GM18508 (cell line): ENCODE measurements around the gene PIK3CD.
"Not testable (repeated sequence)": the region's sequence is repeated elsewhere in the genome, so short reads cannot be mapped to it uniquely, and the experiment has no call there.

Source experiments
- ATAC-seq: cut with Tn5 transposase; IDR thresholded peaks from one replicate; pipeline ENCODE4 v1.9.1; 2021; ENCODE audit warnings: moderate number of reproducible peaks; ENCODE audit not compliant: insufficient read depth, unreplicated experiment

PIK3CD gene

GRCh38 chr1:9761855-9762254 lies 110.3 kb downstream of the PIK3CD start:
- ATAC-seq = no peak

- not testable (repeated sequence) for ATAC-seq
Observed at GRCh38 chr1:9762446-9762845, 110.9 kb downstream of the PIK3CD start.

- no peak for ATAC-seq
Observed at GRCh38 chr1:9763914-9764313, 112.4 kb downstream of the PIK3CD start.

DNA sequence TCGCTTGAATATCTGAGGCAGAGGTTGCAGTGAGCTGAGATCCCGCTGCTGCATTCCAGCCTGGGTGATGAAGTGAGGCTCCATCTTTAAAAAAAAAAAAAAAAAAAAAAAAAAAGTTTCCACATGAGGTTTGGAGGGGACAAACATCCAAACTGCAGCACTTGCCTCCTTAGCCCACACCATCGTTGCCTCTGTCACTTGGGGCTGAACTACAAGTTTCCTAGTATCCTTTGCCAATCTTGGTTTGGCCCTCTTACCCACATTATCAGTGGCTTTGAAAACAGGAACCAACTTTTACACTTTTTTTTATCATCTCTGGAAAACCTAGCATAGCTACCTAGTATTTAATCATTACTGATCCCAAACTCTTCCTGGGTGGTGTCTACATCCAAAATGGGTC lies 113.0 kb downstream of the PIK3CD start:
- no peak for ATAC-seq

DNA sequence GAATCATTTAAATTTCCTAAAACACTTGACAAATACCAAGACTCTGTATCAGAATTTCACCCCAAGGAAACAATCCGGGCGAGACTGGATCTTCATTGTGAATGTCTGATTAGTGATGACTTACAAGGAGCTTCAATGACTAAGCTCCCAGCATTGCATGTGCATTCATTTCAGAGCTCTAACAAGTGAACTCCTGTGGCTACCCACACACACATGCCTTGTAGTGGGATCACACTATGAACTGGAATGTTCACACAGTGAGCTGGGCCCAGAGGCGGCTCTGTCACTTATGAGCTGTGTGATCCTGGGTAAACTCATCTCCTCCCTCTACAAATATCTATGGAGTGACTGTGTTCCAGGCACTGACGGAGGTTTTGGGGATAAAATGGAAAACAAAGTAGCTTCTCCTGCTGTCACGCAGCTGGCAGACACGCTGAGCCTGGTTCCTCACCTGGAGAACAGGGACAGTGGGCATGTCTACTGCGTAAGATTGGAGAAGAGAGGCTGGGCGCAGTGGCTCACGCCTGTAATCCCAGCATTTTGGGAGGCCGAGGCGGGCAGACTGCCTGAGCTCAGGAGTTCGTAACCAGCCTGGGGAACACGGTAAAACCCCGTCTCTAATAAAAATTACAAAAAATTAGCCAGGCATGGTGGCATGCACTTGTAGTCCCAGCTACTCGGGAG lies 115.4 kb downstream of the PIK3CD start:
- ATAC-seq = no peak

DNA sequence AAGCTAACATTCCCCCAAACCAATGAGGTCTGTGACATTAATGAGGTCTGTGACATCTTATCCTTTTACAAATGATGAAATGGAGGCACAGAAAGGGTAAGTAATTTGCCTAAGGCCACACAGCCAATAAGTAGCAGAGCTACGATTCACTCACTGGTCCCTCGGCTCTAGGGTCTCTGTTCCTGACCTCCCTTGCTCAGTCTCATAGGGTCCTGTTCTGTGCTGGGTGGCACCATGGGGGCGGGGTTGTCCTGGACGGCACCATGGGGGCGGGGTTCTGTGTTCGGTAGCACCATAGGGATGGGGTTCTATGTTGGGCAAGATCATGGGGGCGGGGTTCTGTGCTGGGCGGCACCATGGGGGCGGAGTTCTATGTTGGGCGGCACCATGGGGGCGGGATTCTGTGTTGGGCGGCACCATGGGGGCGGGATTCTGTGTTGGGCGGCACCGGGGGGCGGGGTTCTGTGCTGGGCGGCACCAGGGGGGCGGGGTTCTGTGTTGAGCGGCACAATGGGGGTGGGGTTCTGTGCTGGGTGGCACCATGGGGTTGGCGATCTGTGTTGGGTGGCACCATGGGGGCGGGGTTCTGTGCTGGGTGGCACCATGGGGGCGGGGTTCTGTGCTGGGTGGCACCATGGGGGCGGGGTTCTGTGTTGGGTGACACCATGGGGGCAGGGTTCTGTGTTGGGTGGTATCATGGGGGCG lies 116.6 kb downstream of the PIK3CD start:
- no peak for ATAC-seq

GRCh38 chr1:9768983-9769382 lies 117.5 kb downstream of the PIK3CD start:
- ATAC-seq = no peak

GRCh38 chr1:9770298-9770697 lies 118.8 kb downstream of the PIK3CD start:
- no peak for ATAC-seq

DNA sequence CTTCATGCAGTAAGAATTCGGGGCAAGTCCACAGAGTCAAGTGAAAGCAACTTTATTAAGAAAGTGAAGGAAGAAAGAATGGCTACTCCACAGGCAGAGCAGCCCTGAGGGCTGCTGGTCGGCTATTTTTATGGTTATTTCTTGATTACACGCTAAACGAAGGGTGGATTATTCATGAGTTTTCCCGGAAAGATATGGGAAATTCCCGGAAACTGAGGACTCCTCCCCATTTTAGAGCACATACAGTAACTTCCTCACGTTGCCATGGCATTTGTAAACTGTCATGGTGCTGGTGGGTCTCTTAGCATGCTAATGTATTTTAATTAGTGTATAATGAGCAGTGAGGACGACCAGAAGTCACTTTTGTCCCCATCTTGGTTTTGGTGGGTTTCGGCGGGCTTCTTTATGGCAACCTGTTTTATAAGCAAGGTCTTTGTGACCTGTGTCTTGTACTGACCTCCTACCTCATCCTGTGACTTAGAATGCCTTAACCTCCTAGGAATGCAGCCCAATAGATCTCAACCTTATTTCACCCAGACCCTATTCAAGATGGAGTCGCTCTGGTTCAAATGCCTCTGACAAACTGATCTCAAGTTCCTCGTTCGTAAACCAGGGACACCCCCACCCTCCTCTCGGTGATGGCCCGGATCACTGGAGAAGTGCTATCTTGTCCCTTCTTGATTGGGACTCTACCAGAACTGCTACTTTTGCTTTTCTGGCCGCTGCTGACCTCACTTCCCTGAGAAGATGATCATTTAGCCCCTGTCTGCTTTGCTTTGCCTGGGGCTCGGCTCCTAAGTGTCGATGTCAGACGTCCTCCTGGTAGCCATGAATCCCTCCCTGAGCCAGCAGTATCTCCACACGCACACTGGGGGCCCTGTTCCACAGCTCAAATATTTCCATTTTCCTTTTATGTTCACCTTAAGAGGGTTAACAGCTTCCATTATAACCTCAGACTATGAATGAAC lies 123.5 kb downstream of the PIK3CD start:
- no peak for ATAC-seq

- ATAC-seq = no peak
Observed at GRCh38 chr1:9776685-9777084, 125.2 kb downstream of the PIK3CD start.
